KOPT-K1 (cell line): ENCODE data around the gene ARID1B.

ENCODE experiments used
- H3K27ac ChIP-seq: fragments of 200-600 bp; sonication (generic); 2 replicates; pipeline ENCODE4 v1.5.1; 2016; ENCODE audit warnings: antibody characterized with exemption, mild to moderate bottlenecking, low read depth, low read length; ENCODE audit not compliant: poor library complexity, severe bottlenecking
- H3K36me3 ChIP-seq: fragments of 200-600 bp; sonication (generic); 2 replicates; pipeline ENCODE4 v1.5.1; 2017; ENCODE audit warnings: antibody characterized with exemption, mild to moderate bottlenecking, low read length, moderate library complexity; ENCODE audit not compliant: insufficient read depth
- H3K9me3 ChIP-seq: fragments of 200-600 bp; sonication (generic); 2 replicates; pipeline ENCODE4 v1.5.1; 2017; ENCODE audit warnings: antibody characterized with exemption, low read length, mild to moderate bottlenecking; ENCODE audit not compliant: insufficient read depth, poor library complexity, severe bottlenecking

Gene ARID1B

GRCh38 chr6:157205473-157206358, 428.5 kb downstream of the ARID1B start:
- Histone ChIP-seq H3K9me3 (no peaks in the 10 kb centered on the region), H3K27ac (no peak overlapping the region), H3K36me3 (peaks cover 58% of the 10 kb centered on the region)

- H3K27ac ChIP-seq, result no peak overlapping the region
- H3K9me3 ChIP-seq, result no peaks in the 10 kb centered on the region
- peaks cover 51% of the 10 kb centered on the region for H3K36me3 ChIP-seq
These were observed 429.2 kb downstream of the ARID1B start for GRCh38 chr6:157206359-157206815.

GRCh38 chr6:157207521-157208076, 430.4 kb downstream of the ARID1B start:
- Histone ChIP-seq H3K9me3 (no peaks in the 10 kb centered on the region), H3K27ac (no peak overlapping the region), H3K36me3 (peaks cover 42% of the 10 kb centered on the region)

- H3K27ac ChIP-seq, result no peak overlapping the region
- no peaks in the 10 kb centered on the region for H3K9me3 ChIP-seq
- peaks cover 30% of the 10 kb centered on the region for H3K36me3 ChIP-seq
These were observed 432.8 kb downstream of the ARID1B start for GRCh38 chr6:157209865-157210530.

GRCh38 chr6:157210954-157211353, 433.8 kb downstream of the ARID1B start:
- Histone ChIP-seq H3K36me3 (peaks cover 25% of the 10 kb centered on the region), H3K27ac (no peak overlapping the region)

GRCh38 chr6:157211603-157212455, 434.7 kb downstream of the ARID1B start:
- Histone ChIP-seq H3K27ac (no peak overlapping the region), H3K36me3 (peaks cover 16% of the 10 kb centered on the region), H3K9me3 (no peaks in the 10 kb centered on the region)

More at GRCh38 chr6:157210954-157211353, 433.8 kb downstream of the ARID1B start:
- H3K9me3 ChIP-seq, result no peaks in the 10 kb centered on the region

- H3K27ac ChIP-seq, result no peak overlapping the region
- no peaks in the 10 kb centered on the region for H3K9me3 ChIP-seq
- H3K36me3 ChIP-seq, result peaks cover under 1% of the 10 kb centered on the region; the same call in 1 of the 2 replicates
These were observed 436.2 kb downstream of the ARID1B start for GRCh38 chr6:157213426-157213825.

GRCh38 chr6:157213907-157214565, 436.9 kb downstream of the ARID1B start:
- Histone ChIP-seq H3K36me3 (no peaks in the 10 kb centered on the region), H3K27ac (no peak overlapping the region), H3K9me3 (no peaks in the 10 kb centered on the region)

- H3K27ac ChIP-seq, result no peak overlapping the region
- H3K9me3 ChIP-seq, result no peaks in the 10 kb centered on the region
- no peaks in the 10 kb centered on the region for H3K36me3 ChIP-seq
These were observed 438.5 kb downstream of the ARID1B start for GRCh38 chr6:157215717-157216116.

GRCh38 chr6:157216570-157216969, 439.4 kb downstream of the ARID1B start:
- H3K9me3 ChIP-seq, result no peaks in the 10 kb centered on the region
- no peak overlapping the region for H3K27ac ChIP-seq
- H3K36me3 ChIP-seq, result no peaks in the 10 kb centered on the region

GRCh38 chr6:157217198-157217893, 440.2 kb downstream of the ARID1B start:
- no peak overlapping the region for H3K27ac ChIP-seq
- no peaks in the 10 kb centered on the region for H3K36me3 ChIP-seq
- no peaks in the 10 kb centered on the region for H3K9me3 ChIP-seq

- Histone ChIP-seq H3K27ac (no peak overlapping the region), H3K36me3 (no peaks in the 10 kb centered on the region), H3K9me3 (no peaks in the 10 kb centered on the region)
These were observed 440.8 kb downstream of the ARID1B start for GRCh38 chr6:157217894-157218370.

- H3K36me3 ChIP-seq, result no peaks in the 10 kb centered on the region
- no peak overlapping the region for H3K27ac ChIP-seq
- H3K9me3 ChIP-seq, result no peaks in the 10 kb centered on the region
These were observed 441.4 kb downstream of the ARID1B start for GRCh38 chr6:157218371-157219198.
